Fibroblast of lung (primary cell): Measurements from ENCODE around the gene DIAPH3. TPM values are rescaled to one million over a fixed set of nuclear protein-coding genes. Genes with fewer than 3 reads are reported as not detected.
A peak's percentile ranks its signal among the peaks of the same experiment; 100 is the strongest.

ENCODE experiments used
- DNase-seq, 2 donors: peaks; one replicate each; pipeline versions ENCODE4 v3.0.0 to v3.0.0-alpha.2; 2010; ENCODE audit warnings: low read depth in 2 of 2
- H2AFZ ChIP-seq: 2 replicates; pipeline ENCODE4 v1.5.1; 2012; ENCODE audit warnings: low read length, control low read depth, inconsistent platforms
- H3K27ac ChIP-seq: 2 replicates; pipeline ENCODE4 v1.5.1; 2011; ENCODE audit warnings: low read length, control low read depth; ENCODE audit not compliant: insufficient read depth
- H3K27me3 ChIP-seq: 2 replicates; pipeline ENCODE4 v1.5.1; 2011; ENCODE audit warnings: mild to moderate bottlenecking, low read length; ENCODE audit not compliant: control insufficient read depth, insufficient read depth
- H3K36me3 ChIP-seq: 2 replicates; pipeline ENCODE4 v1.5.1; 2011; ENCODE audit warnings: low read length; ENCODE audit not compliant: control insufficient read depth, insufficient read depth
- H3K4me1 ChIP-seq: 2 replicates; pipeline ENCODE4 v1.5.1; 2011; ENCODE audit warnings: low read length; ENCODE audit not compliant: control insufficient read depth, insufficient read depth; ENCODE audit errors: extremely low read depth
- H3K4me2 ChIP-seq: 2 replicates; pipeline ENCODE4 v1.5.1; 2011; ENCODE audit warnings: low read length, control low read depth; ENCODE audit not compliant: insufficient read depth; ENCODE audit errors: extremely low read depth
- H3K4me3 ChIP-seq, 4 experiments: fragments of 200-600 bp in 1 of 4; sonication (generic) in 1 of 4; replicated peaks in 1 of 4; 2 replicates each; pipeline ENCODE4 v1.5.1; 2011 to 2016; ENCODE audit warnings: low read length in 4 of 4, low read depth in 3 of 4, mild to moderate bottlenecking in 3 of 4, control low read depth in 2 of 4, inconsistent platforms in 1 of 4, mixed read lengths in 1 of 4; ENCODE audit not compliant: insufficient read depth in 1 of 4; ENCODE audit errors: control extremely low read depth in 1 of 4
- H3K79me2 ChIP-seq: 2 replicates; pipeline ENCODE4 v1.5.1; 2012; ENCODE audit warnings: mild to moderate bottlenecking, low read length, inconsistent platforms; ENCODE audit not compliant: control insufficient read depth, insufficient read depth
- H3K9ac ChIP-seq: 2 replicates; pipeline ENCODE4 v1.5.1; 2011; ENCODE audit warnings: mild to moderate bottlenecking, low read length, control low read depth; ENCODE audit not compliant: insufficient read depth
- H3K9me3 ChIP-seq: 2 replicates; pipeline ENCODE4 v1.5.1; 2012; ENCODE audit warnings: low read depth, low read length; ENCODE audit not compliant: control insufficient read depth, insufficient read depth
- H4K20me1 ChIP-seq: 2 replicates; pipeline ENCODE4 v1.5.1; 2011; ENCODE audit warnings: low read length; ENCODE audit not compliant: control insufficient read depth, insufficient read depth; ENCODE audit errors: extremely low read depth
- EZH2 ChIP-seq: IDR thresholded peaks from 2 replicates; pipeline ENCODE4 v1.5.1; 2012; ENCODE audit warnings: low read length, control low read depth, mild to moderate bottlenecking; ENCODE audit errors: missing control alignments
- polyA plus RNA-seq, 2 donors: library from polyadenylated mRNA; depleted of rRNA in 1 of 2; stranded (reverse) in 1 of 2; unstranded in 1 of 2; fragments of >200 nt; gene quantifications; 2 replicates each; pipeline ENCODE4 v1.2.1, GENCODE V29; 2011 to 2012; ENCODE audit warnings: missing spikeins in 1 of 2
- total RNA-seq: library from RNA; depleted of rRNA; stranded (reverse); fragments of >200 nt; gene quantifications from 2 replicates; pipeline ENCODE4 v1.2.1, GENCODE V29; 2014
- TF ChIP-seq, protein P1 (sequence below), 2 donors: IDR thresholded peaks in 1 of 2; conservative IDR thresholded peaks in 1 of 2; 1 replicate in 1 of 2; 2 replicates in 1 of 2; pipeline ENCODE4 v1.5.1; 2011 to 2012; ENCODE audit warnings: low read length in 2 of 2, control low read depth in 1 of 2, inconsistent platforms in 1 of 2, low read depth in 1 of 2, mild to moderate bottlenecking in 1 of 2

Gene DIAPH3
- total and polyA plus RNA-seq, 2 donors (not counting 1 experiment from before 2014, with no cell fraction given), result 5.9 to 10.9 TPM

DNA sequence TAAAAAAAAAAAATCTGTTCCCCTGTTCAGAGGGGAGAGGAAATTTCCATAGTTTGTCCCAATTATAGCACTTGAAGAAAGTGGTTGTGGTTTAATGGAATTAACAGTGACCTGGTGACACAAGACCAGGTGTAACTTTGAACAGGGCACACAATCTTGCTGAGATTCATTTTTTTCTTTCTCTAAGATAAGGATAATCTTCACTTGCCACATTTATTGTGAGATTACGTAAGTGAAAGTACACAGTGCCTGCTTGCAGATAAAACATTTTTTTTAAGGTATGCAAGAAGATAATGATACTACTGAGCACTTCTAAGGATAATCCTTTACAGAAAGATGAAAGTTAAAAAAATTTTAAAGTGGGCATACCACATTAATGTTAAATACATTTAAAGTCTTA is 448.1 kb downstream of the DIAPH3 start:
- Histone ChIP-seq H3K27me3 (no peaks in the 10 kb centered on the region), H2AFZ (no peak overlapping the region), H3K4me1 (no peaks in the 10 kb centered on the region), H3K79me2 (no peaks in the 10 kb centered on the region), H3K9ac (no peak overlapping the region), H3K4me2 (no peak overlapping the region), H3K4me3 (no peak overlapping the region), H3K9me3 (no peaks in the 10 kb centered on the region), H3K36me3 (no peaks in the 10 kb centered on the region), H3K27ac (no peak overlapping the region), H4K20me1 (no peaks in the 10 kb centered on the region)
- DNase-seq, result no peak
- TF ChIP-seq, protein P1, sequence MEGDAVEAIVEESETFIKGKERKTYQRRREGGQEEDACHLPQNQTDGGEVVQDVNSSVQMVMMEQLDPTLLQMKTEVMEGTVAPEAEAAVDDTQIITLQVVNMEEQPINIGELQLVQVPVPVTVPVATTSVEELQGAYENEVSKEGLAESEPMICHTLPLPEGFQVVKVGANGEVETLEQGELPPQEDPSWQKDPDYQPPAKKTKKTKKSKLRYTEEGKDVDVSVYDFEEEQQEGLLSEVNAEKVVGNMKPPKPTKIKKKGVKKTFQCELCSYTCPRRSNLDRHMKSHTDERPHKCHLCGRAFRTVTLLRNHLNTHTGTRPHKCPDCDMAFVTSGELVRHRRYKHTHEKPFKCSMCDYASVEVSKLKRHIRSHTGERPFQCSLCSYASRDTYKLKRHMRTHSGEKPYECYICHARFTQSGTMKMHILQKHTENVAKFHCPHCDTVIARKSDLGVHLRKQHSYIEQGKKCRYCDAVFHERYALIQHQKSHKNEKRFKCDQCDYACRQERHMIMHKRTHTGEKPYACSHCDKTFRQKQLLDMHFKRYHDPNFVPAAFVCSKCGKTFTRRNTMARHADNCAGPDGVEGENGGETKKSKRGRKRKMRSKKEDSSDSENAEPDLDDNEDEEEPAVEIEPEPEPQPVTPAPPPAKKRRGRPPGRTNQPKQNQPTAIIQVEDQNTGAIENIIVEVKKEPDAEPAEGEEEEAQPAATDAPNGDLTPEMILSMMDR (conservative IDR thresholded peaks at IDR 0.05 in 1 of 2, IDR thresholded peaks at IDR 0.05 in 1 of 2; ENCODE audit: low read depth in 1 of 2, low read length in 2 of 2), result no peak
- TF ChIP-seq EZH2, result no peak

DNA sequence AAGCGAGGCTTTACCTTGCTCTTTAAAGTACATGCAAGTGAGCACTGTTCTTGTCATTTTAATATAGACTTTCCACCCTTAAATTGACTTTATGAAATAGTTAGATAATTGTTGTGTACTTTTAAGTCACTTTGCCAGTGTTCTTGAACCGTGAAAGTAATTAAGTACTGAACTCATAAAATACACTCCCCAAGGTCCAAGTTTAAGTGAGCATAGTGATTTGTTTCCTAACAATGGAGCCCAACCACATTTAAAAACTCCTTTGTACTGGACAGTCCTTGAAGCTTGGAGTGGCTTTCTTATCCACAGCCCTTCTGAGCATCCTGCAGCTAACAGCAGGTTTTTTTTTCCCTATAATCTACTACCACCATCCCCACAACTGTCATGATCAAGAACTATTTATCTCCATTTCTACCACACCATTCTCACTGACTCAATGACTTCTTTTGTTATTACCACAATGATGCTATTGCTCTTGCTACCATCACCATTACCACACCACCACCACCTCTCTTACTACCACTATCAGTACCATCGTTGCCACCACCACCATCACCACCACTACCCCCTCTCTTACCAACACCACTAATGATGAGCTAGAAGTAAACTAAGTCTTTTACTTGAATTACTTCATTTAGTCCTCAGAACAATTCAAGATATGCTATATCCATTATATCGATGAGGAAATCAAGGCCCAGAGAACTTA is 452.6 kb downstream of the DIAPH3 start:
- H3K79me2 ChIP-seq, result no peaks in the 10 kb centered on the region
- no peaks in the 10 kb centered on the region for H3K27me3 ChIP-seq
- no peaks in the 10 kb centered on the region for H3K4me1 ChIP-seq
- H3K36me3 ChIP-seq, result no peaks in the 10 kb centered on the region
- peak in 1 of 2 donors; percentile 17 for DNase-seq
- no peak for TF ChIP-seq EZH2
- TF ChIP-seq, protein P1 (conservative IDR thresholded peaks at IDR 0.05 in 1 of 2, IDR thresholded peaks at IDR 0.05 in 1 of 2; ENCODE audit: low read depth in 1 of 2, low read length in 2 of 2), result no peak
- H3K4me3 ChIP-seq, result no peak overlapping the region
- no peaks in the 10 kb centered on the region for H4K20me1 ChIP-seq
- no peak overlapping the region for H2AFZ ChIP-seq
- H3K9me3 ChIP-seq, result no peaks in the 10 kb centered on the region
- H3K4me2 ChIP-seq, result no peak overlapping the region
- H3K9ac ChIP-seq, result no peak overlapping the region
- no peak overlapping the region for H3K27ac ChIP-seq

DNA sequence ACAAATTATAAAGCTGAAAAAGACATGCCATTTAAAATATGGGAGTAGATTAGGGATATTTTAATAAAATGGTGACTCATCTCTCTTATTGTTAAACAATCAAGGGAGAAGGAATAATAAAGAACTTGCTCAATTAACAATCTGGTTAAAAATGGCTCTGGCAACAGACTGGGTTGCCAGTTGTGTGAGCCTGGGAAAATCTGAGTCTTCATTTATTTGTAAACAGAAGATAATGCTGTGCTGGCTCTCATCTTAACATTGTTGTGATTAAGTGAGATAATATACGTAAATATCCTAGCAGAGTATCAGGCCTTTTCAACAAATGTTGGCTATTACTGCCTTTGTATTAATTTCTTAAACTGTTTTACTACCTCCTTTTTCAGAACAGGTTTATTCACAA is 453.3 kb downstream of the DIAPH3 start:
- H3K4me1 ChIP-seq, result no peaks in the 10 kb centered on the region
- H3K36me3 ChIP-seq, result no peaks in the 10 kb centered on the region
- no peaks in the 10 kb centered on the region for H4K20me1 ChIP-seq
- no peaks in the 10 kb centered on the region for H3K9me3 ChIP-seq
- TF ChIP-seq EZH2, result no peak
- TF ChIP-seq, protein P1 (conservative IDR thresholded peaks at IDR 0.05 in 1 of 2, IDR thresholded peaks at IDR 0.05 in 1 of 2; ENCODE audit: low read depth in 1 of 2, low read length in 2 of 2), result no peak
- H3K79me2 ChIP-seq, result no peaks in the 10 kb centered on the region
- H3K27ac ChIP-seq, result no peak overlapping the region
- H3K27me3 ChIP-seq, result no peaks in the 10 kb centered on the region
- DNase-seq, result no peak
- H3K9ac ChIP-seq, result no peak overlapping the region
- no peak overlapping the region for H3K4me3 ChIP-seq
- no peak overlapping the region for H3K4me2 ChIP-seq
- no peak overlapping the region for H2AFZ ChIP-seq
